ENCODE results near the gene RPL13. TPM values are rescaled to one million over a fixed set of nuclear protein-coding genes. Genes with fewer than 3 reads are reported as not detected.

RPL13 gene
- total and polyA plus RNA-seq, 9 of the 15 experiments (the other 6 are each of a cell fraction or from before 2014, with no cell fraction given) = 227 to 6,042 (median 1,633) TPM

- no peak overlapping the region for H3K4me2 ChIP-seq (ENCODE audit: insufficient read depth, low read length)
- no peak overlapping the region for H2AFZ ChIP-seq (ENCODE audit: low read depth, low read length)
- in situ Hi-C loops (cut with MboI) (no loop called here), intact Hi-C loops (cut with micrococcal nuclease) (loop anchor here (2.0 kb wide), 1 partner anchor 225 kb away; no protein-coding TSS in a partner anchor)
- H3K27ac ChIP-seq (ENCODE audit: extremely low read depth, low read depth, low read length) = no peak overlapping the region
- peaks cover 64% of the 10 kb centered on the region for H3K36me3 ChIP-seq (ENCODE audit: control insufficient read depth, insufficient read depth, low read length)
- no peaks in the 10 kb centered on the region for H3K27me3 ChIP-seq (ENCODE audit: control insufficient read depth in 2 of 2, insufficient read depth in 2 of 2, low read length in 2 of 2)
- ChIA-PET POLR2A (interaction anchor here (0.8 to 1.2 kb wide), 4 partner anchors 17 to 175 kb away, joined by 3 to 4 read pairs (median 3); partner anchors contain the start of gene SPG7), CTCF (ENCODE audit: low intra/inter-chr PET ratio) (no interaction called here)
- 0 out of 2 replicates have a peak, but pooled peaks cover 2% of the 10 kb centered on the region for H3K9me3 ChIP-seq (replicated peaks; ENCODE audit: control insufficient read depth, insufficient read depth, low read depth, low read length)
- H3K4me3 ChIP-seq = no peak overlapping the region
- FAIRE-seq (no peak), ATAC-seq (no peak), DNase-seq (ENCODE audit: extremely low read depth in 1 of 4, low spot score in 3 of 4) (no peak)
- H4K20me1 ChIP-seq (replicated peaks; ENCODE audit: control insufficient read depth, insufficient read depth, low read length) = peaks cover 19% of the 10 kb centered on the region
- 88% methylated on average over 19 of the region's 19 CpGs for WGBS (ENCODE audit: insufficient coverage, low coverage, missing lambda C conversion rate)
- H3K9ac ChIP-seq (ENCODE audit: insufficient read depth in 1 of 2, low read depth in 2 of 2, low read length in 2 of 2) = peak overlapping the region in 1 of 2 experiments; percentile 56; a peak in 2 of 4 replicates
- H3K4me1 ChIP-seq (replicated peaks in 1 of 2; ENCODE audit: control insufficient read depth in 2 of 2, insufficient read depth in 2 of 2, low read length in 2 of 2) = peaks cover 13 to 36% of the 10 kb centered on the region in 2 experiments; a peak in 4 of 5 replicates
- TF ChIP-seq NFRKB (IDR thresholded peaks at IDR 0.05; ENCODE audit: low read depth) (no peak), ARNT (IDR thresholded peaks at IDR 0.05) (no peak), ATF7 (IDR thresholded peaks at IDR 0.05) (0 out of 2 replicates have a peak, but pooled peaks have one; percentile 6), ZNF384 (IDR thresholded peaks at IDR 0.05; ENCODE audit: low read depth, low read length) (no peak), CC2D1A (IDR thresholded peaks at IDR 0.05) (no peak), CBX5 (IDR thresholded peaks at IDR 0.05; ENCODE audit: borderline replicate concordance, low read depth) (no peak), ZBTB33 (CRISPR knock-in tag; IDR thresholded peaks at IDR 0.05) (peak; percentile 56; the same call in 1 of the 2 replicates)
- H3K9me1 ChIP-seq (ENCODE audit: control insufficient read depth, insufficient read depth, low read length) = no peaks in the 10 kb centered on the region
- peaks cover 33% of the 10 kb centered on the region for H3K79me2 ChIP-seq (ENCODE audit: control insufficient read depth, insufficient read depth, low read length)
- no TSS peak for BruUV-seq (replicated peaks)
These were observed 2.6 kb upstream of the RPL13 start for GRCh38 chr16:89557690-89558490.
